Upper lobe of left lung (tissue), 6 donors: ENCODE results near the gene BICRAL. TPM values are rescaled to one million over a fixed set of nuclear protein-coding genes. Genes with fewer than 3 reads are reported as not detected.
"Not testable (repeated sequence)": the region's sequence is repeated elsewhere in the genome, so short reads cannot be mapped to it uniquely, and the experiment has no call there.

Experiments used
- ATAC-seq, 2 donors: fragments of 200-7000 bp; cut with Tn5 transposase; one replicate each; pipeline ENCODE4 v1.9.1; 2022; ENCODE audit warnings: mild to moderate bottlenecking in 2 of 2, moderate library complexity in 2 of 2; ENCODE audit not compliant: low FRiP score in 2 of 2
- DNase-seq, 2 donors: peaks; one replicate each; pipeline ENCODE4 v3.0.0-alpha.2; 2019 to 2020
- H3K27ac ChIP-seq, 4 donors: fragments of 200-600 bp; sonication (generic); one replicate each; pipeline ENCODE4 v1.5.1; 2016 to 2019
- H3K27me3 ChIP-seq, 4 donors: fragments of 200-600 bp; sonication (generic); one replicate each; pipeline ENCODE4 v1.5.1; 2017 to 2019
- H3K36me3 ChIP-seq, 4 donors: fragments of 200-600 bp; sonication (generic); one replicate each; pipeline ENCODE4 v1.5.1; 2016 to 2019
- H3K4me1 ChIP-seq, 4 donors: fragments of 200-600 bp; sonication (generic); one replicate each; pipeline ENCODE4 v1.5.1; 2018 to 2019
- H3K4me3 ChIP-seq, 4 donors: fragments of 200-600 bp; sonication (generic); one replicate each; pipeline ENCODE4 v1.5.1; 2017 to 2019; ENCODE audit warnings: mild to moderate bottlenecking in 2 of 4, moderate library complexity in 1 of 4
- H3K9me3 ChIP-seq, 4 donors: fragments of 200-600 bp; sonication (generic); one replicate each; pipeline ENCODE4 v1.5.1; 2018 to 2019
- EP300 ChIP-seq, 4 donors: sonication (generic); formaldehyde crosslinking; IDR thresholded peaks; one replicate each; pipeline ENCODE4 v1.5.1; 2017; ENCODE audit warnings: antibody characterized with exemption in 4 of 4, control low read depth in 2 of 4
- POLR2A ChIP-seq, 4 donors: fragments of 450-650 bp; IDR thresholded peaks; one replicate each; pipeline ENCODE4 v1.5.1; 2016 to 2017; ENCODE audit warnings: antibody characterized with exemption in 4 of 4, mild to moderate bottlenecking in 2 of 4
- POLR2AphosphoS5 ChIP-seq, 2 donors: sonication (generic); formaldehyde crosslinking; IDR thresholded peaks; one replicate each; pipeline ENCODE4 v1.5.1; 2017; ENCODE audit warnings: antibody characterized with exemption in 2 of 2
- WGBS, 2 donors: methylation state at CpG; one replicate each; pipeline ENCODE4 v1.1.5; 2017 to 2018; 5-methylcytosine and 5-hydroxymethylcytosine counted together
- total RNA-seq, 6 donors: library from RNA; depleted of rRNA in 4 of 6; stranded (reverse); fragments of >200 nt in 4 of 6; gene quantifications; one replicate each; pipeline versions ENCODE4 v1.1.0 to v1.2.1, GENCODE V29; 2016 to 2021
- TF ChIP-seq, protein P1 (sequence below), 6 experiments: fragments of 450-650 bp in 4 of 6; fragments of 200-600 bp in 2 of 6; sonication (generic) in 2 of 6; IDR thresholded peaks; one replicate each; pipeline ENCODE4 v1.5.1; 2016 to 2019; ENCODE audit warnings: antibody characterized with exemption in 6 of 6
- donor health status: DM: no; HTN: no; CAD: no; lungs with moderate emphysema.
- donor health status: DM: no; HTN: yes; CAD: no; lungs with severe emphysema.

The BICRAL gene, protein sequence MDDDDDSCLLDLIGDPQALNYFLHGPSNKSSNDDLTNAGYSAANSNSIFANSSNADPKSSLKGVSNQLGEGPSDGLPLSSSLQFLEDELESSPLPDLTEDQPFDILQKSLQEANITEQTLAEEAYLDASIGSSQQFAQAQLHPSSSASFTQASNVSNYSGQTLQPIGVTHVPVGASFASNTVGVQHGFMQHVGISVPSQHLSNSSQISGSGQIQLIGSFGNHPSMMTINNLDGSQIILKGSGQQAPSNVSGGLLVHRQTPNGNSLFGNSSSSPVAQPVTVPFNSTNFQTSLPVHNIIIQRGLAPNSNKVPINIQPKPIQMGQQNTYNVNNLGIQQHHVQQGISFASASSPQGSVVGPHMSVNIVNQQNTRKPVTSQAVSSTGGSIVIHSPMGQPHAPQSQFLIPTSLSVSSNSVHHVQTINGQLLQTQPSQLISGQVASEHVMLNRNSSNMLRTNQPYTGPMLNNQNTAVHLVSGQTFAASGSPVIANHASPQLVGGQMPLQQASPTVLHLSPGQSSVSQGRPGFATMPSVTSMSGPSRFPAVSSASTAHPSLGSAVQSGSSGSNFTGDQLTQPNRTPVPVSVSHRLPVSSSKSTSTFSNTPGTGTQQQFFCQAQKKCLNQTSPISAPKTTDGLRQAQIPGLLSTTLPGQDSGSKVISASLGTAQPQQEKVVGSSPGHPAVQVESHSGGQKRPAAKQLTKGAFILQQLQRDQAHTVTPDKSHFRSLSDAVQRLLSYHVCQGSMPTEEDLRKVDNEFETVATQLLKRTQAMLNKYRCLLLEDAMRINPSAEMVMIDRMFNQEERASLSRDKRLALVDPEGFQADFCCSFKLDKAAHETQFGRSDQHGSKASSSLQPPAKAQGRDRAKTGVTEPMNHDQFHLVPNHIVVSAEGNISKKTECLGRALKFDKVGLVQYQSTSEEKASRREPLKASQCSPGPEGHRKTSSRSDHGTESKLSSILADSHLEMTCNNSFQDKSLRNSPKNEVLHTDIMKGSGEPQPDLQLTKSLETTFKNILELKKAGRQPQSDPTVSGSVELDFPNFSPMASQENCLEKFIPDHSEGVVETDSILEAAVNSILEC
- 10 to 100 TPM; 11.1 to 23.8 (median 14.9) TPM for total RNA-seq

DNA sequence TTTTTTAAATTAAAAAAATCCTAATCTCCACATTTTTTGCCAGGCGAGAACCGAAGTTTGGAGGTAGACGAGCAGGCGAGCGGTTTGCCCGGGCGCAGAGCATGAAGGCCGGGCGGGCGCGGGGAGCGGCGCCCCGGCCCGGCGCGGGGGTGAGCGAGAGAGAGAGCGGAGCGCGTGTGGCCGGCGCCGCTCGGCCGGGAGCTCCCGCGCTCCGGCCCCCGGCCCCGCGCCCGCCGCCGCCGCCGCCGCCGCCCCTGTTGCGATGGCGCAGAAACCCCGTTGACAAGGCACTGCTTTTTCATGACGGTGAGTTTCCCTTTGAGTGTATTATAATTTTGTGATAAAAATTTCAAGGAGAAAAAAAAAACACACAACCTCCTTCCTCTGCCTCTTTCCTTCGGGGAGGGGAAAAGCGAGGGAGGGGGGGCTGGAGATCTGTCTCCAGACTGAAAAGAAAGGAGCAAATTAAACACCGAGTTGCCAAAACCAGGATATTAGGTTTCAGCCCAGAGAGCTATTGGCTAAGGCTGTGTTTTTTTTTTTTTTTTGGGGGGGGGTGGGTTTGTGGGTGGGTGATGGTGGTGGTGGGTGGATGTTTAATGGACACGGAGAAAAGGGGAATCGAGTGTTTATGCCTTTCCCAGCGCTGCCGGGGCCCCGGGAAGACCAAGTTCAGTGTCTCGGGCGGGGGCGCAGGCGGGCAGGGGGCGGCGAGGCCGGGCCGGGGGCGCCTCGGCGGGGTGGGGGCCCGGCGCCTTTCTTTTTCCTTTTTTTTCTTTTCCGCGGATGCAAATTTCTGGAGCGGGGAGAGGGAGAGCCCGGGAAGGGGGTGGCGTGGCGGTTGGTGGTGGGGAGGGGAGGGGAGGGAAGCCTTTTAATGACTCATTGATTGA, at the start of gene BICRAL:
TSS of gene BICRAL (plus strand) at position 257 of the 893 bp plus-strand sequence. CDS start 39,971 bp downstream, outside the sequence.
- H3K27ac ChIP-seq: peak within 1 kb of the TSS; percentile 100
- no peaks in the 10 kb centered on the region for H3K27me3 ChIP-seq
- H3K4me3 ChIP-seq: peak within 1 kb of the TSS; percentile 65 to 72 (median 72)
- H3K9me3 ChIP-seq: no peaks in the 10 kb centered on the region
- ATAC-seq (peak in 1 of 2 donors; percentile 53), DNase-seq (peak; percentile 30 to 92)
- 0 to 1% methylated on average over 64 of the region's 70 CpGs for WGBS, 2 donors
- peaks cover 26 to 46% (median 29%) of the 10 kb centered on the region in 4 donors for H3K4me1 ChIP-seq
- H3K36me3 ChIP-seq: no peaks in the 10 kb centered on the region
- TF ChIP-seq EP300 (IDR thresholded peaks at IDR 0.05): no peak
- TF ChIP-seq POLR2A (IDR thresholded peaks at IDR 0.05): peak in 1 of 4 donors; percentile 29

DNA sequence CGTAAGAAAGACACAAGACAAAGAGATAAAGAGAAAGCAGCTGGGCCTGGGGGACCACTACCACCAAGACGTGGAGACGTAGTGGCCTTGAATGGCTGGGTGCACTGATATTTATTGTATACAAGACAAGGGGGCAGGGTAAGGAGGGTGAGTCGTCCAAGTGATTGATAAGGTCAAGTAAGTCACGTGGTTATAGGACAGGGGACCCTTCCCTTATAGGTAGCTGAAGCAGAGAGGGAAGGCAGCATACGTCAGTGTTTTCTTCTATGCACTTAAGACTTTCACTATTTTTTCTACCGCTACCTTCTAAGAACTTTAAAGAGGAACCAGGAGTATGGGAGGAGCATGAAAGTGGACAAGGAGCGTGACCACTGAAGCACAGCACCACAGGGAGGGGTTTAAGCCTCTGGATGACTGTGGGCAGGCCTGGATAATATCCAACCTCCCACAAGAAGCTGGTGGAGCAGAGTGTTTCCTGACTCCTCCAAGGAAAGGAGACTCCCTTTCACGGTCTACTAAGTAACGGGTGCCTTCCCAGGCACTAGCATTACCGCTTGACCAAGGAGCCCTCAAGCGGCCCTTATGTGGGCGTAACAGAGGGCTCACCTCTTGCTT, 47.9 kb upstream of the BICRAL start:
- 62 to 68% methylated on average over 13 of the region's 13 CpGs for WGBS, 2 donors
- H3K4me3 ChIP-seq, H3K27ac ChIP-seq, ATAC-seq, H3K4me1 ChIP-seq, H3K36me3 ChIP-seq, H3K9me3 ChIP-seq, H3K27me3 ChIP-seq: not testable (repeated sequence)
- TF ChIP-seq POLR2A (IDR thresholded peaks at IDR 0.05): peak in 1 of 4 donors; percentile 20
- TF ChIP-seq POLR2AphosphoS5 (IDR thresholded peaks at IDR 0.05): peak in 1 of 2 donors; percentile 25
- peak in 1 of 2 donors; percentile 82 for DNase-seq

DNA sequence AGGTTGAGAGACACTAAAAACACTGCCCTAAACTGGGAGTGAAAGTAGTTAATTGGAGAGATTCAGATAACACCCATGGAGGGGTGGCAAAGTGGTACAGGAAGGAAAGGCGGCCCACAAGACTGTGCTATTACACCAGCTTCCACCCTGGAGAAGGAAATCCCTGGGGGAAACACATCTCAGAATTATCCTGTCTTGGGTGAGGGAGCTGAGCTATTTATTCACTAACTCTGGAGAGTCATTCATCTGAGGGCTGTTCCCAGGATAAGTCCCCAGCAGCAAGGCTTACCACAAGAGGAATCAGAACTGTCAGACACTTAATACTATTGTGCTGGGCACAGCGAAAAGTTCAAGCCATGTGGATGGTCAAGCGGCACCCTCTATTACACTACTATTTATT, 45.9 kb upstream of the BICRAL start:
- TF ChIP-seq POLR2AphosphoS5 (IDR thresholded peaks at IDR 0.05) (no peak), EP300 (IDR thresholded peaks at IDR 0.05) (no peak), POLR2A (IDR thresholded peaks at IDR 0.05) (no peak)
- TF ChIP-seq, protein P1, sequence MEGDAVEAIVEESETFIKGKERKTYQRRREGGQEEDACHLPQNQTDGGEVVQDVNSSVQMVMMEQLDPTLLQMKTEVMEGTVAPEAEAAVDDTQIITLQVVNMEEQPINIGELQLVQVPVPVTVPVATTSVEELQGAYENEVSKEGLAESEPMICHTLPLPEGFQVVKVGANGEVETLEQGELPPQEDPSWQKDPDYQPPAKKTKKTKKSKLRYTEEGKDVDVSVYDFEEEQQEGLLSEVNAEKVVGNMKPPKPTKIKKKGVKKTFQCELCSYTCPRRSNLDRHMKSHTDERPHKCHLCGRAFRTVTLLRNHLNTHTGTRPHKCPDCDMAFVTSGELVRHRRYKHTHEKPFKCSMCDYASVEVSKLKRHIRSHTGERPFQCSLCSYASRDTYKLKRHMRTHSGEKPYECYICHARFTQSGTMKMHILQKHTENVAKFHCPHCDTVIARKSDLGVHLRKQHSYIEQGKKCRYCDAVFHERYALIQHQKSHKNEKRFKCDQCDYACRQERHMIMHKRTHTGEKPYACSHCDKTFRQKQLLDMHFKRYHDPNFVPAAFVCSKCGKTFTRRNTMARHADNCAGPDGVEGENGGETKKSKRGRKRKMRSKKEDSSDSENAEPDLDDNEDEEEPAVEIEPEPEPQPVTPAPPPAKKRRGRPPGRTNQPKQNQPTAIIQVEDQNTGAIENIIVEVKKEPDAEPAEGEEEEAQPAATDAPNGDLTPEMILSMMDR (IDR thresholded peaks at IDR 0.05): no peak
- no peaks in the 10 kb centered on the region for H3K27me3 ChIP-seq
- no peak overlapping the region for H3K4me3 ChIP-seq
- no peak overlapping the region for H3K27ac ChIP-seq
- H3K9me3 ChIP-seq: no peaks in the 10 kb centered on the region
- H3K4me1 ChIP-seq: peaks cover 0 to 5% (median 0%) of the 10 kb centered on the region in 4 donors
- WGBS, 2 donors: 92 to 93% methylated on average over 3 of the region's 3 CpGs
- no peaks in the 10 kb centered on the region for H3K36me3 ChIP-seq
- ATAC-seq: no peak
- no peak for DNase-seq

DNA sequence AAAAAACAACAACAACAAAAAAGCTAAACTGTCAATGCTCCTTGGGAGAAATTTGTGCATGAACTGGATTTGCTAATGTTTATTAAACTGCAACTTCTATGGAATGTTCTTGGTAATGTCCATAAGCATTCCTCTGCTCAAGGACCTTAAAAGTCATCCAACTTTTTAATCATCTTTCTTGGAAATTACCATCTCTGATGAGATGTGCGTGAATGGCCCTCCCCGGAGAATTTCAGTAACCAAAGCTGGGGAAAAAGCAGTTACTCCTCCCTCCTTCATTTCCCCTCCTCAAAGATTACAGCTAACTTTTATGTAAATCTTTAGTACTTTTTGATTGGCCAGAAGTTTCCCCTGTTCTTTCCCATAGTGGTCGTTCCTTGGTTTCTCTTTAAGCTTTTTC, 41.1 kb upstream of the BICRAL start:
- H3K4me1 ChIP-seq: peaks cover 14 to 20% (median 18%) of the 10 kb centered on the region in 4 donors
- no peaks in the 10 kb centered on the region for H3K27me3 ChIP-seq
- DNase-seq (no peak), ATAC-seq (no peak)
- H3K9me3 ChIP-seq: no peaks in the 10 kb centered on the region
- H3K4me3 ChIP-seq: no peak overlapping the region
- no peak for TF ChIP-seq POLR2AphosphoS5 (IDR thresholded peaks at IDR 0.05)
- WGBS, 2 donors: 64 to 70% methylated on average over 3 of the region's 3 CpGs
- H3K36me3 ChIP-seq: no peaks in the 10 kb centered on the region
- H3K27ac ChIP-seq: no peak overlapping the region

DNA sequence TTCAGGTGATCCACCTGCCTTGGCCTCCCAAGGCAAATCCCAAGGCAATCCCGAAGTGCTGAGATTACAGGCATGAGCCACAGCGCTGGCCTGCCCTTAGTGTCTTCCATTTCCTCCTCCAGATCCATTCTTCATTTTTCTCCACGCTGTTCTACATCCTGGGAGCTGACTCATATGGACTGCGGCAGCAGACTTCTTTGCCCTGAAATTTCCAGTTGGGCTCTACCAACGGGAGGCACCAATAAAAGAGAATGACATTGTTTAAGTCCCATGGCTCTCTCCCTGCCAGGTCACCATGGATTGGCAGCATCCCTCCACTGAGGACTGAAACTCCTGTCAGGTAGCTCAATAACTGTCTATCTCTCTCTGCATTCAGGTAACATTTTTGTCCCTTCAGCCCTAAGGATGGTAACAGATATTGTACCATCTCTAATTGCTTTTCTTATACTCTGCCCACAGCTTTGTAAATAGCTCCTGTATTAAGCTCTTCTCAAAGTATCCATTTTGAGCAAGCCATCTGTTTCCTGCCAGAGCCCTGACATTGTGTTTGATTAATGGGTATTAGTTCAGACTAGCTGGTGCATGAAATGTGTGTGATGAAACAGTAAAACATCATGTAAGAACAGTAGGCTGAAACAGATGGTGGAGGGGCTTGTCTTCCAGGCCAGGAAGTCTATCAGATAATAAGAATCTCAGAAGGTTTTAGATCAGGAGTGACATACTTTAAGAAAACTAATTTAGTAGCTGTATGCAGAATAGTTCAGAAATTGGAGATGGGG, 39.5 kb upstream of the BICRAL start:
- TF ChIP-seq POLR2A (IDR thresholded peaks at IDR 0.05) (no peak), EP300 (IDR thresholded peaks at IDR 0.05) (no peak), POLR2AphosphoS5 (IDR thresholded peaks at IDR 0.05) (no peak)
- TF ChIP-seq, protein P1 (IDR thresholded peaks at IDR 0.05): no peak
- no peak overlapping the region for H3K27ac ChIP-seq
- H3K27me3 ChIP-seq: no peaks in the 10 kb centered on the region
- no peaks in the 10 kb centered on the region for H3K9me3 ChIP-seq
- no peaks in the 10 kb centered on the region for H3K36me3 ChIP-seq
- DNase-seq (no peak), ATAC-seq (no peak)
- 77 to 90% methylated on average over 5 of the region's 5 CpGs for WGBS, 2 donors
- H3K4me3 ChIP-seq: no peak overlapping the region
- H3K4me1 ChIP-seq: peaks cover 14 to 21% (median 18%) of the 10 kb centered on the region in 4 donors
